Naive thymus-derived CD4-positive, alpha-beta T cell (primary cell): Measurements from ENCODE around the gene ASCC3. TPM values are rescaled to one million over a fixed set of nuclear protein-coding genes. Genes with fewer than 3 reads are reported as not detected.

Experiments
- ATAC-seq: fragments of 150-1000 bp; cut with Tn5 transposase; 2 replicates; pipeline ENCODE4 v1.10.0; 2021; ENCODE audit warnings: mild to moderate bottlenecking, moderate library complexity
- CTCF ChIA-PET: fragments of 350-600 bp; sonication (Branson Sonifier 250); formaldehyde crosslinking; loops from one replicate; lab custom pipeline; 2021; ENCODE audit warnings: antibody characterized with exemption; lab: Charles Lee
- POLR2A ChIA-PET: fragments of 350-600 bp; sonication (Branson Sonifier 250); formaldehyde crosslinking; loops from one replicate; lab custom pipeline; 2021; ENCODE audit warnings: antibody characterized with exemption, inconsistent platforms; lab: Charles Lee
- DNase-seq, 9 donors: peaks; one replicate each; pipeline versions ENCODE4 v3.0.0 to v3.0.0-alpha.2; 2020 to 2022; ENCODE audit warnings: mixed read lengths in 1 of 9
- H3K27ac ChIP-seq: one replicate; pipeline ENCODE4 v1.7.0; 2013; ENCODE audit warnings: mild to moderate bottlenecking, low read depth, low read length, moderate library complexity
- H3K27me3 ChIP-seq, 2 donors: one replicate each; pipeline ENCODE4 v1.7.0; 2013; ENCODE audit warnings: low read length in 2 of 2, mild to moderate bottlenecking in 2 of 2, moderate library complexity in 2 of 2; ENCODE audit not compliant: control insufficient read depth in 2 of 2, insufficient read depth in 2 of 2
- H3K36me3 ChIP-seq, 3 experiments: 1 replicate in 2 of 3; 2 replicates in 1 of 3; pipeline ENCODE4 v1.7.0; 2013; ENCODE audit warnings: low read length in 3 of 3, mild to moderate bottlenecking in 3 of 3, moderate library complexity in 1 of 3; ENCODE audit not compliant: insufficient read depth in 3 of 3, control insufficient read depth in 2 of 3
- H3K4me1 ChIP-seq, 2 donors: one replicate each; pipeline ENCODE4 v1.7.0; 2013; ENCODE audit warnings: low read length in 2 of 2, mild to moderate bottlenecking in 2 of 2, moderate library complexity in 1 of 2; ENCODE audit not compliant: control insufficient read depth in 2 of 2, insufficient read depth in 2 of 2
- H3K4me3 ChIP-seq: 2 replicates; pipeline ENCODE4 v1.7.0; 2013; ENCODE audit warnings: mild to moderate bottlenecking, low read length
- H3K9me3 ChIP-seq, 3 experiments: 1 replicate in 2 of 3; 2 replicates in 1 of 3; pipeline ENCODE4 v1.7.0; 2013; ENCODE audit warnings: low read length in 3 of 3; ENCODE audit not compliant: control insufficient read depth in 2 of 3
- H3K27ac Mint-ChIP-seq, 9 donors: one replicate each; pipeline ENCODE4 v1.8.0; 2020 to 2022; ENCODE audit warnings: mixed read lengths in 9 of 9, mild to moderate bottlenecking in 8 of 9, moderate library complexity in 5 of 9, inconsistent platforms in 2 of 9
- H3K27me3 Mint-ChIP-seq, 5 donors: one replicate each; pipeline ENCODE4 v1.8.0; 2021 to 2022; ENCODE audit warnings: mixed read lengths in 5 of 5, mild to moderate bottlenecking in 1 of 5
- H3K36me3 Mint-ChIP-seq, 5 donors: one replicate each; pipeline ENCODE4 v1.8.0; 2020 to 2022; ENCODE audit warnings: mixed read lengths in 5 of 5, mild to moderate bottlenecking in 3 of 5, inconsistent platforms in 1 of 5
- H3K4me1 Mint-ChIP-seq, 7 donors: one replicate each; pipeline ENCODE4 v1.8.0; 2020 to 2022; ENCODE audit warnings: mixed read lengths in 7 of 7, mild to moderate bottlenecking in 3 of 7, inconsistent platforms in 1 of 7
- H3K4me3 Mint-ChIP-seq, 10 donors: one replicate each; pipeline ENCODE4 v1.8.0; 2020 to 2022; ENCODE audit warnings: mild to moderate bottlenecking in 10 of 10, mixed read lengths in 10 of 10, moderate library complexity in 6 of 10, inconsistent platforms in 2 of 10
- H3K9me3 Mint-ChIP-seq, 11 donors: one replicate each; pipeline ENCODE4 v1.8.0; 2020 to 2022; ENCODE audit warnings: mixed read lengths in 11 of 11, mild to moderate bottlenecking in 4 of 11, inconsistent platforms in 1 of 11, moderate library complexity in 1 of 11
- intact Hi-C, 2 donors: fragments of 100-400 bp; cut with micrococcal nuclease; formaldehyde crosslinking; loops; one replicate each; pipeline ENCODE4 v1.15.1; 2023
- polyA plus RNA-seq, 2 donors: library from polyadenylated mRNA; unstranded; fragments of 300-500 nt; fragmentation: Illumina TruSeq; gene quantifications; one replicate each; pipeline ENCODE4 v1.2.3, GENCODE V29; 2021
- total RNA-seq, 6 experiments: library from RNA in 5 of 6; stranded (reverse) in 5 of 6; gene quantifications; 1 replicate in 5 of 6; 2 replicates in 1 of 6; pipeline ENCODE4 v1.2.3 and lab custom pipeline; 2021 to 2026

The ASCC3 gene
- total and polyA plus RNA-seq, 7 experiments from 2014 or later = 19.6 to 73.8 (median 41.6) TPM

- peaks cover 0 to 29% (median 9%) of the 10 kb centered on the region in 5 donors for H3K36me3 Mint-ChIP-seq
- no peak for ATAC-seq
- H3K36me3 ChIP-seq = no peaks in the 10 kb centered on the region
- H3K4me1 ChIP-seq = no peaks in the 10 kb centered on the region
- H3K27me3 ChIP-seq = no peaks in the 10 kb centered on the region
- CTCF ChIA-PET = no interaction called here
- H3K9me3 Mint-ChIP-seq = peaks cover 0 to 1% (median 0%) of the 10 kb centered on the region in 11 donors
- POLR2A ChIA-PET = no interaction called here
- H3K27ac Mint-ChIP-seq = no peak overlapping the region
- H3K4me3 ChIP-seq = no peak overlapping the region
- no peak overlapping the region for H3K27ac ChIP-seq
- H3K27me3 Mint-ChIP-seq = no peaks in the 10 kb centered on the region
- DNase-seq = no peak
- no peaks in the 10 kb centered on the region for H3K4me1 Mint-ChIP-seq
- no peaks in the 10 kb centered on the region for H3K9me3 ChIP-seq
- intact Hi-C loops = no loop called here
- H3K4me3 Mint-ChIP-seq = no peak overlapping the region
Observed at GRCh38 chr6:100671740-100672139, 209.4 kb downstream of the ASCC3 start.

GRCh38 chr6:100670056-100670455 is 211.1 kb downstream of the ASCC3 start:
- intact Hi-C loops = no loop called here
- POLR2A ChIA-PET = no interaction called here

GRCh38 chr6:100665041-100665380 is 216.1 kb downstream of the ASCC3 start:
- DNase-seq = no peak
- Histone ChIP-seq H3K27ac (no peak overlapping the region), H3K36me3 (no peaks in the 10 kb centered on the region), H3K27me3 (no peaks in the 10 kb centered on the region), H3K4me1 (no peaks in the 10 kb centered on the region), H3K4me3 (no peak overlapping the region), H3K9me3 (no peaks in the 10 kb centered on the region)
- ATAC-seq = no peak
- Mint-ChIP-seq H3K4me1 (peaks cover 0 to 12% (median 5%) of the 10 kb centered on the region in 7 donors), H3K9me3 (no peaks in the 10 kb centered on the region), H3K27ac (peak overlapping the region in 3 of 9 donors; percentile 22 to 74 (median 36)), H3K27me3 (no peaks in the 10 kb centered on the region), H3K4me3 (no peak overlapping the region), H3K36me3 (peaks cover 0 to 21% (median 5%) of the 10 kb centered on the region in 5 donors)
- ChIA-PET CTCF (interaction anchor here (1.2 to 1.6 kb wide), 3 partner anchors 13 to 18 kb away, joined by 3 to 8 read pairs (median 4); no protein-coding TSS in a partner anchor), POLR2A (no interaction called here)
- intact Hi-C loops = loop anchor here (2.0 kb wide), 3 partner anchors 548 to 796 kb away; no protein-coding TSS in a partner anchor

More at GRCh38 chr6:100670056-100670455, 211.1 kb downstream of the ASCC3 start:
- ATAC-seq (no peak), DNase-seq (no peak)
- Histone ChIP-seq H3K27ac (no peak overlapping the region), H3K36me3 (no peaks in the 10 kb centered on the region), H3K4me1 (no peaks in the 10 kb centered on the region), H3K4me3 (no peak overlapping the region), H3K27me3 (no peaks in the 10 kb centered on the region), H3K9me3 (no peaks in the 10 kb centered on the region)
- Mint-ChIP-seq H3K9me3 (peaks cover 0 to 1% (median 0%) of the 10 kb centered on the region in 11 donors), H3K4me1 (peaks cover 0 to 3% (median 0%) of the 10 kb centered on the region in 7 donors), H3K4me3 (no peak overlapping the region), H3K27ac (no peak overlapping the region), H3K27me3 (no peaks in the 10 kb centered on the region), H3K36me3 (peaks cover 0 to 25% (median 9%) of the 10 kb centered on the region in 5 donors)
- CTCF ChIA-PET = no interaction called here

- no peaks in the 10 kb centered on the region for H3K27me3 ChIP-seq
- peak in 4 of 9 donors; percentile 4 to 27 (median 22) for DNase-seq
- no peaks in the 10 kb centered on the region for H3K36me3 ChIP-seq
- no peaks in the 10 kb centered on the region for H3K9me3 ChIP-seq
- no peak overlapping the region for H3K4me3 ChIP-seq
- Mint-ChIP-seq H3K27ac (peak overlapping the region in 5 of 9 donors; percentile 1 to 74 (median 22)), H3K27me3 (no peaks in the 10 kb centered on the region), H3K36me3 (peaks cover 0 to 21% (median 5%) of the 10 kb centered on the region in 5 donors), H3K4me3 (no peak overlapping the region), H3K9me3 (no peaks in the 10 kb centered on the region), H3K4me1 (peaks cover 0 to 12% (median 5%) of the 10 kb centered on the region in 7 donors)
- CTCF ChIA-PET = interaction anchor here (0.8 to 1.6 kb wide), 5 partner anchors 12 to 662 kb away, joined by 3 to 8 read pairs (median 3); no protein-coding TSS in a partner anchor
- intact Hi-C loops = loop anchor here (2.0 to 5.0 kb wide), 5 partner anchors 548 to 1197 kb away; no protein-coding TSS in a partner anchor
- POLR2A ChIA-PET = no interaction called here
- no peak overlapping the region for H3K27ac ChIP-seq
- H3K4me1 ChIP-seq = no peaks in the 10 kb centered on the region
- peak; percentile 59 for ATAC-seq
Observed at GRCh38 chr6:100664274-100665040, 216.7 kb downstream of the ASCC3 start.

- H3K9me3 Mint-ChIP-seq = no peaks in the 10 kb centered on the region
Observed at GRCh38 chr6:100663219-100663863, 217.8 kb downstream of the ASCC3 start.

GRCh38 chr6:100662264-100662663 is 218.9 kb downstream of the ASCC3 start:
- Histone ChIP-seq H3K36me3 (no peaks in the 10 kb centered on the region), H3K4me1 (no peaks in the 10 kb centered on the region), H3K4me3 (no peak overlapping the region), H3K27ac (no peak overlapping the region), H3K9me3 (no peaks in the 10 kb centered on the region), H3K27me3 (no peaks in the 10 kb centered on the region)
- H3K36me3 Mint-ChIP-seq = peaks cover 0 to 17% (median 5%) of the 10 kb centered on the region in 5 donors
- H3K4me1 Mint-ChIP-seq = peaks cover 0 to 12% (median 5%) of the 10 kb centered on the region in 7 donors
- DNase-seq (no peak), ATAC-seq (no peak)
- intact Hi-C loops = loop anchor here (5.0 kb wide), 2 partner anchors 795 to 1195 kb away; no protein-coding TSS in a partner anchor
- ChIA-PET CTCF (interaction anchor here (1.3 kb wide), 1 partner anchor 15 kb away, joined by 3 read pairs; no protein-coding TSS in a partner anchor), POLR2A (no interaction called here)
- H3K27me3 Mint-ChIP-seq = no peaks in the 10 kb centered on the region
- H3K4me3 Mint-ChIP-seq = no peak overlapping the region
- no peaks in the 10 kb centered on the region for H3K9me3 Mint-ChIP-seq
- no peak overlapping the region for H3K27ac Mint-ChIP-seq

More at GRCh38 chr6:100663219-100663863, 217.8 kb downstream of the ASCC3 start:
- no peak overlapping the region for H3K27ac ChIP-seq
- ATAC-seq = no peak
- ChIA-PET CTCF (interaction anchor here (0.8 to 1.6 kb wide), 5 partner anchors 11 to 661 kb away, joined by 3 to 8 read pairs (median 3); no protein-coding TSS in a partner anchor), POLR2A (no interaction called here)
- Mint-ChIP-seq H3K4me1 (peaks cover 0 to 12% (median 5%) of the 10 kb centered on the region in 7 donors), H3K4me3 (no peak overlapping the region), H3K27ac (no peak overlapping the region), H3K27me3 (no peaks in the 10 kb centered on the region), H3K36me3 (peaks cover 0 to 21% (median 5%) of the 10 kb centered on the region in 5 donors)
- no peaks in the 10 kb centered on the region for H3K9me3 ChIP-seq
- no peaks in the 10 kb centered on the region for H3K4me1 ChIP-seq
- no peak overlapping the region for H3K4me3 ChIP-seq
- intact Hi-C loops = loop anchor here (5.0 kb wide), 2 partner anchors 796 to 1196 kb away; no protein-coding TSS in a partner anchor
- DNase-seq = no peak
- no peaks in the 10 kb centered on the region for H3K36me3 ChIP-seq
- H3K27me3 ChIP-seq = no peaks in the 10 kb centered on the region
